Endometrium (tissue), 2 donors: ENCODE measurements around the gene TMEM86B.
"Not testable (repeated sequence)": the region's sequence is repeated elsewhere in the genome, so short reads cannot be mapped to it uniquely, and the experiment has no call there.

Experiments used
- FAIRE-seq: peaks from 2 replicates; lab custom pipeline; 2012; peaks lifted over from hg19 to GRCh38; lab: Jason Lieb, UNC
- donor health status: control.
- donor health status: control.

TMEM86B gene

DNA sequence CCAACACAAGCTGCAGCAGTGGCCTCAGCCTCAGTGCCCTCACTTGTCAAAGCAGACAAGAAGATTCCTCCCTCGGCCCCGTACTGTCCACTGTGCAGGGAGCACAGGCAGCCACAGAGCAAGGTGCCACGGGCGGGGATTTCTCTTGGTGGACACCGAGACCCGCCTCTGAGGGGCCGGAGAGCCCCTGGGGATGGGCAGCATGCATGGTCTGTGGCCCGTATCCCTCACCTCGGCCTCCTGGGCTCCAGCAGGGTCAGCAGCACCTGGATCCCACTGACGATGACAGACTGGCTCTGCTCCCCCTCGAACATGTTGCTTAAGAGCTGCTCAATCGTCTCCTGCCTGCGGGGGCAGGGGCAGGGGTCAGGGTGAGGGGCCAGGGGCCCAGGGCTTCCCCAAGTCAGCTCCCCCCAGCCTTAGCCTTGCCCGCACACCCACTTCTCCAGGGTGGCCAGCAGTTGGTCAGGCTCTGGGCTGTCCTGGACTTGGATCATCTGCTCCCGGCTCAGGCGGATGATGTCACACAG is 13.4 kb upstream of the TMEM86B start:
- no peak for FAIRE-seq

DNA sequence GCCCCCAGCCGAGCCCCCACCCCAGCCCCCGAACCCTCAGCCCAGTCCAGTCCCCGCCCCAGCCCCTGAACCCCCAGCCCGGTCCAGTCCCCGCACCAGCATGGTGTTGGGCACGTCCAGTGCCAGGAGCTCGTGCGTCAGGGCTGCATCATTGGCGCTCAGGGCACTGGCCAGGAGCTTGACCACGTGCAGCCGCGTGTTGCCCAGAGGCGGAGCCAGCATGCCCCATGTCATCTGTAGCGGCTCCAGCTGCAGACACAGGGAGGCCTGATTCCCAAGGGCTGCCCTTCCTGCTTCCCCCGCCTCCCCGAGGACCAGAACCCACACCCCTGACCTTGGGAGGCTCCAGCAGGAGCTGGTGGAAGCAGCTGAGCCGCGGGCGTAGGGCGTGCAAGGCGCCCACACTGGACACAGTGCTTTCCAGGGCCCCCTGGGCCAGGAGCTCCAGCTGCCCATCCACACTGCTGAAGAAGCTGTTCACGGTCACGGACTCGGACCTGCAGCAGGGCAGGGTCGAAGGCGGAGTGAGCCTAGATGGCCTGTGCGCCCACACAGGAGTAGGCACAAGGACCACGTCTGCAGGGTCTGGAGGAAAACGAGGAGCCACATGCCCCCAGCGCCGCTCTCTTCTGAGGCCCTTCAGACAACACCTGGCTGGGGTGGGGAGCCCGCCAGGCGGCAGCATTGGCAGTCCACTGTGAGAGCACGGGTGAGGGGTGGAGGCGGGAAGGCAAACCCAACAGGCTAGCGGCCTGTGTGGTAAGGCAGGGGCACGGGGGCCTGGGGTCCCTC is 12.8 kb upstream of the TMEM86B start:
- no peak for FAIRE-seq

DNA sequence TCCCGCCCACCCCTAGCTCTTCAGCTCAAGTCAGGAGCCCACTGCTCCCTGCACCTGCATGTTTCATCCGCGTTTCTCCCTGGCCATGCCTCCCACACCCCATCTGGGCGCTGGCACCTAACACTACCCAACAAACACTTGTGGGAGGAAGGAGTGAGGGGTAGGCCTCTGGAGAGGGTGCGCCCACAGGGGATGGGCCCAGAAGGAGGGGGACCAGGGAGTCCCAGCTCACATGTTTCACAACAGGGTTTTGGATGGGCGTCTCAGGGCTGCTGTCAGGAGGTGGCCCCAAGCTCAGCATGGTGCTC is 12.1 kb upstream of the TMEM86B start:
- FAIRE-seq: no peak

DNA sequence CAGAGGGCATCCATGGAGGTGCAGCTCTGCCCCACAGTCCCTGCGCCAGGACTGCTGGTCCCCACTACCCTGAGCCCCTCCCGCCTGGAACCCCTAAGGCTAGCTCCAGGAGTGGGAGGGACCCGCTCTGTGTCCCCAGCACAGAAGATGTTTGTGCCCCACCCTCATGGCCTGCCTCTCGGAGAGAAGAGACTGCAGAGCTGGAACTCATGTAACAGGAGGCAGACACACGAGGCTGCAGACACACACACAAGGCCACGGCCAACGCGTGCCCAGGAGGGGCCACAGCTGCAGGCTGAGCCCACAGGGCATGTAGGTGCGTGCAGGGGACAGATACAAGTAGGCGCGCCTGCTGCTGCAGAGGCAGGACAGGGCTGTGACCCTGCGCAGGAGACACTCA is 10.4 kb upstream of the TMEM86B start:
- no peak for FAIRE-seq

DNA sequence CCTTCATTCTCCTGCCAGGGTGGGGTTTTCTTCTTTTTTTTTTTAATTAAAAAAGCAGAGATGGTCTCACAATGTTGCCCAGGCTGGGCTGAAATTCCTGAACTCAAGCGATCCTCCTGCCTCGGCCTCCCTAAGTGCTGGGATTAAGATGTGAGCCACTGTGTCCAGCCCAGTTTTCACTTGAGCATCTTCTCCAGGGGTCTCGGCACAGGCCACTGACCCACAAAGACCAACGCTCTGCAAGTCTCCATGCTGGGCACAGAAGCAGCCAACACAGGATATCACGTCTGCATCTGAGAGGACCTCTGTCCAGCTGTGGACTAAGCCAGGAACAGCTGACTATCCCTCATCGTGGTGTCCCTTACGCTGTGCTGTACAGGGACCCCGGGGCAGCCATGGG is 9.5 kb upstream of the TMEM86B start:
- no peak for FAIRE-seq

DNA sequence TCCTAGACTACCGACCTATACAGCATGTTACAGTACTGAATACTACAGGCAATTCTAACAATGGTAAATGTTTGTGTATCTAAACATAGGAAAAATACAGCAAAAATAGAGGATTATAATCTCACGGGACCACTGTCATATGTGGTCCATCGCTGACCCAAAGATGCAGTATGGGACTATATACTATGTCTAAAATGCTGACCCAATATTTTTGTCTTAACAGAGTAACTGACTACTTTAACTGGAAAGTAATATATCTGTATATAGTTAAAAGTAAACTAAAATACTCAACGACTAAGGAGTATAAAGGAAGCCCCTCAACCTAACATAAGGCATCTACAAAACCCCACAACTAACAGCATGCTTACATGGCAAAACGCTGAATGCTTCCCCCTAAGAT is 4.4 kb upstream of the TMEM86B start:
- FAIRE-seq: no peak

DNA sequence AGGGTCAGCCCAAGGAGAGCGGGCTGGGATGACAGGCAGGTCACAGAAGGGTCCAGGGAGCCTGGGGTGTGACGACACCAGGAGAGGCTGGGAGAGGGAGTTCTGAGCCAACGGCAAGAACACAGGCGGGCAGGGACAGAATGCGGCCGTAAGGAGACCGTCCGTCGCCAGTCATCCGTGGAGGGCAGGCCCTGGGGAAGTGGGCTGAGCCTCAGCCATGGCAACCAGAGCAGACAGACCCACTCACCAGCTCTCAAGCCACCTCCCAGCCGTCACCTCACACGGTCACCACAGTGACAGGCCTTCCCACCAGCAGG is 3.7 kb upstream of the TMEM86B start:
- FAIRE-seq: no peak

DNA sequence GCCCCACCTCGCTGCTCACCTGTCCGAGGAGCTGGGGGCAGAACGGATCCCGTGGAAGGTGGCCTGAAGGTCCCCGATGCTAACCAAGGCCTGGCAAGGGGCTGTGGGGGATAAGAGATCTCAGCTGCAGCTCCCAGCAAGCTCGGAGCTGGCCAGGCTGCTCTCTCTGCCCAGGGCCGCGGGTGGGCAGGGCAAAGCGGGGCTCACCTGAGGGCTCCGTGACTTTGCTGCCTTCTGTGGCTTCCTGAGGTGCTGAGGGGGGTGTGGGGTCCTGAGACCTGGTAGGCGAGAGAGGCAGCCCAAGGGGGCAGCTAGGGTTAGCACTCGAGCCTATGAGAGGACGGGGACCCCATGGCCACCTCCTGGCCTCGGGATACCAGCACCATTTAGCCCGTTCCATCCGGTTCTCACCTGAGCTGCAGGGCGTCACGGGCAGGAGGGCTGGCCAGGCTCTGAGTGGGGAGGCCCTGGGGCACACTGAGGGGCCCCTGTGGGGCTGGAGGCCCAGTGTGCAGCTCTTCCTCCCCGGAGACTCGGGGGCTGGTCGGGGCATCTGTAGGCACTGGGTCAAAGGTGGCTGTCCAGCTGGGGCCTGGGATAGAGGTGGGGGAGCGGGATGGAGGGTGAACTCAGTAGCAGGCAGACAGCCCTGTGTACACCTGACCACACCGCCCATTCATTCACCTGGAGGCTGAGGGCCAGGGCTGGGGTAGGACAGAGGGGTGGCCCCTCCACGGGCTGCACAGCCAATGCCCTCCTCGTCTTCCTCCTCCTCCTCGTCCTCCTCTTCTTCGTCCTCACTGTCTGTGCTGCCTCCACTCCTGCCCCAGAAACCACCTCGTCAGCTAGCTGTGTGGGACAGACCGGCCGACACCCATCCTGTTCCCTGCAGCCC is 3.1 kb upstream of the TMEM86B start:
- FAIRE-seq: no peak

DNA sequence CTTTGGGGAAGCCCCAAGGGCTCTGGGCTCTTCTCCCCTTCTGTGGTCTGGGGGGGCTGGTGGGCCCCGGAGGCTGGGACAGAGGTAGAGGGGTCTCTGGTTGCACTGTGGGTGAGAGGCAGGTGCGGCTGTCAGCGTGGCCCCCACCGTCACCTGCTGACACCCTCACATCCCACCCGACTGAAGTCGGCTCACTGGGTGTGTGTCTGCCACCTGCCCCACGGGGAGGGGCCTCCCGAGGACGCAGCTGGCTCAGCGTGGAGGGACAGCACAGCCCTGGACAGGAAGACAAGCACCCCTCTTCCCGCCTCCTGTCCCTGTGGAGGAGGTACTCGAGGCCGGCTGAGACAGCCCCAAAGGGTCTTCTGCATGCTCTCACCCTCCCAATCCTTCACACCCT is 2.2 kb upstream of the TMEM86B start:
- FAIRE-seq: no peak

DNA sequence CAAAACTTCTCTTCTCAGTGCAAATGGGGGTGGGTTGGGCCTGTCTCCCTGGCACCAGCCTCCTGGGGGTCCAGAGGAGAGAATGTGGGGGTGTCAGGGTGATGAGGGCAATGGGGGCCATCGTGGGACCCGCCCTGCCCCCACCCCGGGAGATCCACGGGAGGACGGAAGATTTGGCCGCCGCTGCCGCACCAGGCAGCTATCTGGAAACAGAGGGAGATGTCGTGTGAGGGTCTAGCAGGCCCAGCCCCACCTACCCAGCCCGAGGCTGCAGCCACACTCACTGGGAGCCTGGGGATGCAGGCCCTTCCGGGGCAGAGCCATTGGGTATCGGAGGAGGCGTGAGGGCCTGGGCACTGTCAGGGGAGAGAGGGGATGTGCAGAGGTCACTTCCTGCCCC is 1.8 kb upstream of the TMEM86B start:
- FAIRE-seq: no peak

DNA sequence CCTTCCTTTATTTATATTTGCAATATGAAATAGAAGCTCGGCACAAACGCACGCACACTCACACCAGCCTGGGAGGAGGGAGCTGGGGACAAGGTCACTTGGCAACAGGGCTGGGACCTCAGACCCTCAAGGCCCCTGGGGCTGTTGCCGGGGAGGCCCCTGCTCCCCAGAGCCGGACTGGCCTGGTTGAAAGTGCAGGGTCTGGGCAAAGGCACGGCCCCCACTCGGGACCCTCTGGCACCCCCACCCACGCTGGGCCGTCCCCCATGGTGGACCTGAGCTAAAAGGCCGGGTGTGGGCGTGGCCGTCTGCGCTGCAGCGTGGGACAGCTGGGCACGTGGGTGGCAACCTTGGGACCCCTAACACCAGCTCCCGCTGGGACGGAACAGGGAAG is 1.2 kb upstream of the TMEM86B start:
- FAIRE-seq: no peak

DNA sequence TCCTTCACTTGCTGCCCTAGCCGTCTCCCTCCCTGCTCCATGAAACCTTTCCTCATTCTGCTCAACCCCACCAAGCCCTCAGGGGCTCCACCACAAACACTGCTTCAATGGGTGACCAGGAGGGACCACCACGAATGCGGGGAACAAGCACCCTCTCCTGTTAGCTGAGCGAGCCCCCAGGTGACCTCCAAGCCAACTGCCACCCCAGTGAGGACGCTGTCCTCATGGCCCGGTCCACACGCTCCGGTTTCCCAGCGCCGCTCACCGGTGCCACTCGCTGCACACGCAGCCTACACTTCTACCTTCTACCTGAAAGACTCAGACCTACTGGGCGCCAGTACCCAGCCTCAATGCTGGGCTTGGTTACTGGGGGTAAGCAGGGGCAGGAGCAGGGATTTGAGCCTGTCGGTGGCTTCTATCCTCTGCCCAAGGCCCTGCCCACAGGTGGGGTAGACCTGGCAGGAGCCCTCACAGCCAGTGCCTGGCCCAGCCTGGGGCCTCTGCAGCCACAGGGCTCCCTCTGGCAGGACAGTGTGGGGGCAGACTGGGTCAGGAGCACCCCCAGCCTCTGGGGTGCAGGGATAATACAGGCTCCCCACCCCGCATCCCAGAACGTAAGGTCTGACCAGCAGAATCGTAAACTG is 704 bp upstream of the TMEM86B start:
- FAIRE-seq: no peak

DNA sequence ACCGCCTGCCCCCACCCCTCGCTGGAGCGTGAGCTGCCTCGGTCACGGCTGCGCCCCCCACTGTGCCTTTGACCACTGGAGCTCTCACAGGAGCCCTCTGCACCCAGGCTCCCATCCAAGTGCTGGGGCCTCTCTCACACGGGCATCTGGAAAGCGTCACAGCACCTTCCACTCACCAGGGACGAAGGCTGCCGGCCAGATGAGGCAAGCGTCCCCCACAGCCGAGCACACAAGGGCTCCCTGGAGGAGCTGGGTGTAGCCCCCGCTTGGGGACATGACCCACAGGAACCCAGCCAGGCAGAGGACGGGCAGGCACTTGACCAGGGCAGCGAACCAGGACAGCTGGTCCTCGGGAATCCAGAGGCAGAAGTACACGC is 560 bp downstream of the TMEM86B start:
- FAIRE-seq: no peak

DNA sequence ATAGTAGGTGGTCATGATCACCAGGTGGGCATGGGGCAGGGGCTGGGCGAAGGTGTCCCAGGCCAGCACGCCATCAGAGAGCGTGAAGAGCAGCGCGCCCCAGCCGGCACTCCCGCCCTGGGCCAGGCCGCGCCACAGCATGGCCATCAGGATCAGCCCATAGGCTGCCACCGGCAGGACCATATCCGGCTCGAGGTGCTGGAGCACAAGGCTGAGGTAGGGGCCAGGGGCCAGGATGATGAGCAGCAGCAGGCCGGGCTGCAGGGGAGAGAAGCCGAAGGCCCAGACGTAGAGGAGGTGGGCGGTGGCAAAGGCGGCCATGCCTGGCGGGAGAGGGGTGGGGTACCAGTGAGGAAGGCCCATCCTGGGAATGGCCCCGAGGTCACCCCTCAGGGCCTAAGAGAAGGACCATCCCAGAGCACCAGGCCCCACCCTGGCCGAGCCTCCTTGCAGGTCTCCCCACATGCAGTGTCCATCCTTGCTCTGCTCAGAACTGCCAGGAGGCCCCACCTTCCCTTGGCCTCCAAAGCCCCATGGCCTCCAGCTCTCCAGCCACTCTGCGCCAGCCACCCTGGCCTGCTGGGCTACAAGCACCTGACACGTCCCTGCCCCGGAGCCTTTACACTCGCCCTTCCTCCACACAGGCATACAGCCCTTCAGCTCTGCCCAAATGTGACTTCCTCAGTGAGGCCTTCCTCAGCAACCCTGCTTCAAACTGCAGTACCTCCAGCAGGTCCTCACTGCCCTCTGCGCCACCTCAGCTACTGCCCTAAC is 1.1 kb downstream of the TMEM86B start:
- FAIRE-seq: no peak

DNA sequence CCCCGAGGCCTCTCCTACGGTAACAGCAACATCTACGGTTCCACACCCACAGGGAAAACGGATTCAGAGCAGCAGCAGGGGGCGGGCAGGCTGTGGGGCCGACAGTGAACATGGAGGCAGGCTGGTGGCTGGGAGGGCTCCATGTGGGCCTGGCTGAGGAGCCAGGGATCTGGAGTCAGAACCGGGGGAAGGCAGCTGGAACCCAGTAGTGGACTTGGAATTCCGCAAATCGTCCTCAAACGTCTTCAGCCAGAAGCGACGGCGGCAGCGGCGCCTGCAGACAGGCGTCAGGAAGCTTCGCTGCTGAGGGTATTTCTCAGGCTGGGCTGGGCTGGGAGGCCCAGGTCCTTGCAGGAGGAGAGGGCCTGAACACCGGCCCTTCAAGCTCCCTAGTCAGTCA is 1.8 kb downstream of the TMEM86B start:
- FAIRE-seq: no peak

DNA sequence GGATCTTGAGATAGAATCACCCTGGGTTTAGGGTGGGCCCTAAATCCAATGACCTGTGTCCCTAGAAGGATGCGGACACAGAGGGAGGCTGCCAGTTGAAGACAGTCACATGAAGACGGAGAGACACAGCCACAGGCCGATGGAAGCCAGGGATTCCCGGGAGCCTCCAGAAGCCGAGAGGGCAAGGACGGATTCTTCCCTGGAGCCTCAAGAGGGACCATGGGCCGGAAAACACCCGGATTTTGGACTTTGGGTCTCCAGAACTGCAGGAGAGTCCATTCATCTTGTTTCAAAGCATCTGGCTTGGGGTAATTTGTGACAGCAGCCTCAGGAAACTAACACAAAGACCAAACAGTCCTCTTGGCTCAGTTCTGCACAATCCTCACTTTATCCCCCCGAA is 2.3 kb downstream of the TMEM86B start:
- FAIRE-seq: no peak

DNA sequence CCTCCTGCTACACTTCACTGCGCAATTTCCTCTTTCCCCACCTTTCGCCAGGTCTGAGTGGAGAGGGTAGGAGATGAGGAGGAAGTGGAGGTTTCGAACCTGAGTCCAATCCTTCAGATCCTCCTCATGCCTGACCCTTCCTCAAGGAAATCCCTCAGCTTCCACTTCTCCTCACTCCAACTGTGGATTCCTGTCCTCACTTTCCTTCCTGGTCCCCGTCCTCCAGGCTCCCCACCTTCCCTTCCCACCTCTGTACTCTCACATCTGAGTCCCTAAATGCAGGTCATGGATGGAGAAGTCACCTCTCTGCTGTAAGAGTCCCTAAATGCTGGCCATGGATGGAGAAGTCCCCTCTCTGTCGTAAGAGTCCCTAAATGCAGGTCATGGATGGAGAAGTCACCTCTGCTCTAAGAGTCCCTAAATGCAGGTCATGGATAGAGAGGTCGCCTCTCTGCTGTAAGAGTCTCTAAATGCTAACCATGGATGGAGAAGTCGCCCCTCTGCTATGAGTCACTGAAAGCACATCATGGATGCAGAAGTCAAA is 3.1 kb downstream of the TMEM86B start:
- no peak for FAIRE-seq

DNA sequence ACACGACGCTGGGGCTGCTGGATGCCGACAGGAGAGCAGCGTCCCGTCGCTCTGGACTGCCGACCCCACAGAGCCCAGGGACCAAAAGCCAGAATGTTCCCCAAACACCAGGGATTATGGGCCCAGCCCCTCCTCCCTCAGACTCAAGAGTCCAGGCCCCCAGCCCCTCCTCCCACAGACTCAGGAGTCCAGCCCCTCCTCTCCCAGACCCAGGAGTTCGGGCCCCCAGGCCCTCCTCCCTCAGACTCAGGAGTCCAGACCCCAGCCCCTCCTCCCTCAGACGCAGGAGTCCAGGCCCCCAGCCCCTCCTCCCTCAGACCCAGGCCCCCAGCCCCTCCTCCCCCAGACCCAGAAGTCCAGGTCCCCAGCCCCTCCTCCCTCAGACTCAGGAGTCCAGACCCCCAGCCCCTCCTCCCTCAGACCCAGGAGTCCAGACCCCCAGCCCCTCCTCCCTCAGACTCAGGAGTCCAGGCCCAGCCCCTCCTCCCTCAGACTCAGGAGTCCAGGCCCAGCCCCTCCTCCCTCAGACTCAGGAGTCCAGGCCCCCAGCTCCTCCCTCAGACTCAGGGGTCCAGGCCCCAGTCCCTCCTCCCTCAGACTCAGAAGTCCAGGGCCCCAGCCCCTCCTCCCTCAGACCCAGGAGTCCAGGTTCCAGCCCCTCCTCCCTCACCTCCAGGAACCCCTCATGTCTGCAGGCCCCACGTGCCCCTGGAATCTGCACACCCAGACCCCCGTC is 3.7 kb downstream of the TMEM86B start:
- FAIRE-seq: not testable (repeated sequence)

DNA sequence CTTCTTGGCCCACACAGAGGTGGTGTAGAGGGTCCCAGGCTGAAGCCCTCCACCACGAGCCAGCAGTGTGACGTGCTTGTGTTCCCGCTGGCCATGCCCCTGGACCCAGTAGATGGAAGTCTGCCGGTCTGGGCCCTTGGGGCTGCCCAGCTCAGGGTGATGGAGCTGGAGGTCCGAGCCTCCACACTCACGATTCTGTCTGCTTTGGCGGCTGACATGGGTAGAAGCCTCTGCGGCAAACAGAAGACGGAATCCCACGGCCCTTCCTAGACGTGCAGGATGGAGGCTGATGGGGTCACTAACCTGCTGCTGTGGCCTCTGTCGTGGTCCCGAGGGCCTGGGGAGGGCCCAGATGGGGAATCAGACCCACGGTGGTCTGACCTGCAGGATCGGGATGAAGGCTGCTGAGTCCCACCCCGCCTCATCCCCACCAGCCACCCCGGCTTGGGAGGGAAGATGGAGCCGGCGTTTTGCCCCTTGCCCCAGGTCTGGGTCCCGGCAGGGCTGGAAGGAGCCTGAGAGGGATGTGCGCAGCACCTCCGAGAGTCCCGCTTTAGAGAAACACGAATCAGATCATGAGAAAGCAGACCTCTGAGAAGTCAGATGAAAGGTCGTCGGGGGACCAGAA is 4.4 kb downstream of the TMEM86B start:
- no peak for FAIRE-seq

DNA sequence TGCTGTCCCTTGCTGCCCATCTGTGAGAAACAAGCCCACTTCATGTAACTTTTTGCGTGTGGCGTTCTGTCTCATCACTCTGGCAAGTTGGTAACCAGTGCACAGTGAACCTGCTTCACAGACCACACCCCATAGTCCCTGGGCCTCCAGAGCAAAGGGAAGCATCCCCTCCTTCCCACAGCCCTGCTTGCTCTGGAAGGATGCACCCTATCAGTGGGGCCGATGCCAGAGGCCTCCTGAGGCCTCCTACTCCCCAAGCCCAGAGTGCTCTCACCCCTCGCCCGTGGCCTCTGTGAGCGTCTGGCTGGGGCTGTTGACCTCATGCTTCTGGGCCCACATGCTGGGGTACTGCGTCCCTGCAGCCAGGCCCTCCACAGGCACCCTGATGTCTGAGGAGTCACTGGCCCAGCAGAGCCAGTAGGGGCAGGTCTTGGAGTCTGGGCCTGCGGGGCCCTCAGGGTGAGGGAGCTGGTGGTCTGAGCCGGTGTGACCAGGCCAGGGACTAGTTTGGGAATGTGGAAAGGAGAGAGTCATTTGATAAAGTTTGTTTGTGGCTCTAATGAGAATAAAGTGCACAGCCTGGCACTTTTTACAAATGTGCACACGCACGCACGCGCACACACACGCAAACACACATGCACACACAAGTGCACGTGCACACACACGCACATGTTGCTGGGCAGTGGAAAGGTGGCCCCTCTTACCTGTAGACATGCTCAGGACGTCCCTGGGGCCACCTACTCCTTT is 5.1 kb downstream of the TMEM86B start:
- no peak for FAIRE-seq
